Ishikawa (cell line): ENCODE results near the gene LACTB.

Experiments
- FOXM1 ChIP-seq: IDR thresholded peaks from 2 replicates; pipeline ENCODE4 v1.6.1; 2012; ENCODE audit warnings: low read depth, borderline replicate concordance
- RAD21 ChIP-seq: IDR thresholded peaks from 2 replicates; pipeline ENCODE4 v1.6.1; 2012; ENCODE audit warnings: low read depth
- TAF1 ChIP-seq: IDR thresholded peaks from 2 replicates; pipeline ENCODE4 v1.6.1; 2012; ENCODE audit warnings: low read depth, mild to moderate bottlenecking

DNA sequence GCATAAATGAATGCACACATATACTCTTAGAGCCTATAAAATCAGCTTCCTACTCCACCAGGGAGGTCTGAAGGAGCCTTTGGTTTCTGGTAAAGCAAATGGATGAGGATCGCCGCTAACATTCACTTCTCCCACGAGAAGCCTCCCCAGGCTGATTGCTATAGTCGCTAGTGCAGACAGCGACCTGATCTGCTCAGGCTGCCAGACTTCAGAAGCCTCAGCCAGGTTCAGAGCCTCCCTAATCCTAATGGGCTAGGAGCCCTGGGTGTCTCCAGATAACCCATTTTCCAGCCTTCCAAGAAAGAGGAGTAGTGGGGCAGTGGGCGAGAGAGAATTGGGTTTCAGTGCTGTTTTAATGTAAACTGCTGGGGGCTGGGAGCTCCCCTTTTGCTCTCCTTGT is 43.7 kb upstream of the LACTB start:
- TF ChIP-seq RAD21 (no peak), TAF1 (no peak), FOXM1 (no peak)
